Mucosa of rectum (tissue), 2 donors: ENCODE data around the gene TOX2.
A peak's percentile ranks its signal among the peaks of the same experiment; 100 is the strongest.

ENCODE experiments used
- H3K27ac ChIP-seq, 2 donors: one replicate each; pipeline ENCODE4 v1.7.0; 2013; ENCODE audit warnings: inconsistent platforms in 2 of 2, low read depth in 2 of 2, low read length in 2 of 2
- H3K27me3 ChIP-seq, 2 donors: one replicate each; pipeline ENCODE4 v1.7.0; 2013; ENCODE audit warnings: low read length in 2 of 2; ENCODE audit not compliant: control insufficient read depth in 2 of 2, insufficient read depth in 2 of 2
- H3K36me3 ChIP-seq, 2 donors: one replicate each; pipeline ENCODE4 v1.7.0; 2013; ENCODE audit warnings: low read length in 2 of 2; ENCODE audit not compliant: control insufficient read depth in 2 of 2, insufficient read depth in 2 of 2
- H3K4me1 ChIP-seq, 2 donors: one replicate each; pipeline ENCODE4 v1.7.0; 2013; ENCODE audit warnings: low read length in 2 of 2, mild to moderate bottlenecking in 1 of 2; ENCODE audit not compliant: control insufficient read depth in 2 of 2, insufficient read depth in 2 of 2
- H3K4me3 ChIP-seq, 2 donors: one replicate each; pipeline ENCODE4 v1.7.0; 2013; ENCODE audit warnings: low read length in 2 of 2
- H3K9ac ChIP-seq, 2 donors: one replicate each; pipeline ENCODE4 v1.7.0; 2013; ENCODE audit warnings: low read length in 2 of 2, low read depth in 1 of 2, mild to moderate bottlenecking in 1 of 2
- H3K9me3 ChIP-seq, 2 donors: one replicate each; pipeline ENCODE4 v1.7.0; 2013; ENCODE audit warnings: low read length in 2 of 2; ENCODE audit not compliant: control insufficient read depth in 2 of 2
- donor health status: healthy.
- donor health status: Normal muscosa, but diverticular disease.

The TOX2 gene

GRCh38 chr20:43946206-43946491 is 31.5 kb downstream of the TOX2 start:
- H3K27ac ChIP-seq, result no peak overlapping the region
- peaks cover 17 to 32% of the 10 kb centered on the region in 2 donors for H3K4me1 ChIP-seq
- no peaks in the 10 kb centered on the region for H3K27me3 ChIP-seq
- H3K36me3 ChIP-seq, result no peaks in the 10 kb centered on the region
- H3K9me3 ChIP-seq, result no peaks in the 10 kb centered on the region
- H3K9ac ChIP-seq, result no peak overlapping the region
- H3K4me3 ChIP-seq, result no peak overlapping the region

- no peak overlapping the region for H3K9ac ChIP-seq
- H3K4me1 ChIP-seq, result peaks cover 13 to 28% of the 10 kb centered on the region in 2 donors
- no peaks in the 10 kb centered on the region for H3K36me3 ChIP-seq
- H3K27ac ChIP-seq, result no peak overlapping the region
- H3K4me3 ChIP-seq, result no peak overlapping the region
- H3K27me3 ChIP-seq, result no peaks in the 10 kb centered on the region
- H3K9me3 ChIP-seq, result no peaks in the 10 kb centered on the region
Observed at GRCh38 chr20:43946659-43947315, 32.1 kb downstream of the TOX2 start.

- Histone ChIP-seq H3K9ac (no peak overlapping the region), H3K27me3 (no peaks in the 10 kb centered on the region), H3K36me3 (no peaks in the 10 kb centered on the region), H3K4me3 (no peak overlapping the region), H3K9me3 (no peaks in the 10 kb centered on the region), H3K27ac (no peak overlapping the region), H3K4me1 (peaks cover 8 to 23% of the 10 kb centered on the region in 2 donors)
Observed at GRCh38 chr20:43947316-43947710, 32.7 kb downstream of the TOX2 start.

- H3K9ac ChIP-seq, result no peak overlapping the region
- no peak overlapping the region for H3K27ac ChIP-seq
- H3K4me3 ChIP-seq, result no peak overlapping the region
- H3K27me3 ChIP-seq, result no peaks in the 10 kb centered on the region
- H3K9me3 ChIP-seq, result no peaks in the 10 kb centered on the region
- H3K4me1 ChIP-seq, result peaks cover 0 to 14% of the 10 kb centered on the region in 2 donors
- H3K36me3 ChIP-seq, result no peaks in the 10 kb centered on the region
Observed at GRCh38 chr20:43948455-43948854, 33.8 kb downstream of the TOX2 start.

- Histone ChIP-seq H3K4me3 (no peak overlapping the region), H3K36me3 (no peaks in the 10 kb centered on the region), H3K9ac (no peak overlapping the region), H3K4me1 (peaks cover 0 to 11% of the 10 kb centered on the region in 2 donors), H3K27me3 (no peaks in the 10 kb centered on the region), H3K27ac (no peak overlapping the region), H3K9me3 (no peaks in the 10 kb centered on the region)
Observed at GRCh38 chr20:43949248-43949647, 34.6 kb downstream of the TOX2 start.

GRCh38 chr20:43949741-43950618 is 35.3 kb downstream of the TOX2 start:
- Histone ChIP-seq H3K27ac (no peak overlapping the region), H3K27me3 (no peaks in the 10 kb centered on the region), H3K4me1 (peaks cover 4 to 17% of the 10 kb centered on the region in 2 donors)

GRCh38 chr20:43953919-43954592 is 39.4 kb downstream of the TOX2 start:
- peaks cover 12 to 30% of the 10 kb centered on the region in 2 donors for H3K4me1 ChIP-seq
- no peak overlapping the region for H3K27ac ChIP-seq
- H3K9me3 ChIP-seq, result no peaks in the 10 kb centered on the region
- H3K27me3 ChIP-seq, result no peaks in the 10 kb centered on the region
- H3K4me3 ChIP-seq, result no peak overlapping the region
- no peak overlapping the region for H3K9ac ChIP-seq
- H3K36me3 ChIP-seq, result no peaks in the 10 kb centered on the region

More at GRCh38 chr20:43949741-43950618, 35.3 kb downstream of the TOX2 start:
- H3K4me3 ChIP-seq, result no peak overlapping the region
- H3K9me3 ChIP-seq, result no peaks in the 10 kb centered on the region
- H3K36me3 ChIP-seq, result no peaks in the 10 kb centered on the region
- no peak overlapping the region for H3K9ac ChIP-seq

GRCh38 chr20:43954704-43955061 is 40.0 kb downstream of the TOX2 start:
- H3K9me3 ChIP-seq, result no peaks in the 10 kb centered on the region
- peaks cover 14 to 30% of the 10 kb centered on the region in 2 donors for H3K4me1 ChIP-seq
- H3K4me3 ChIP-seq, result no peak overlapping the region
- H3K36me3 ChIP-seq, result no peaks in the 10 kb centered on the region
- H3K27ac ChIP-seq, result peak overlapping the region in 1 of 2 donors; percentile 1
- H3K27me3 ChIP-seq, result no peaks in the 10 kb centered on the region
- no peak overlapping the region for H3K9ac ChIP-seq

- no peaks in the 10 kb centered on the region for H3K36me3 ChIP-seq
- H3K27ac ChIP-seq, result peak overlapping the region in 1 of 2 donors; percentile 1
- no peak overlapping the region for H3K4me3 ChIP-seq
- no peaks in the 10 kb centered on the region for H3K27me3 ChIP-seq
- peaks cover 16 to 29% of the 10 kb centered on the region in 2 donors for H3K4me1 ChIP-seq
- H3K9ac ChIP-seq, result no peak overlapping the region
- no peaks in the 10 kb centered on the region for H3K9me3 ChIP-seq
Observed at GRCh38 chr20:43955062-43955749, 40.6 kb downstream of the TOX2 start.
